H9 (cell line): ENCODE results near the gene TUBB6. TPM values are rescaled to one million over a fixed set of nuclear protein-coding genes. Genes with fewer than 3 reads are reported as not detected.

Source experiments
- DNase-seq: peaks from one replicate; pipeline ENCODE4 v3.0.0-alpha.2; 2017
- H2AFZ ChIP-seq: one replicate; pipeline ENCODE4 v1.6.1; 2013; ENCODE audit warnings: mild to moderate bottlenecking, low read length, control low read depth, moderate library complexity
- H2AK5ac ChIP-seq: 2 replicates; pipeline ENCODE4 v1.6.1; 2013; ENCODE audit warnings: low read length, control low read depth, mixed read lengths; ENCODE audit not compliant: insufficient read length
- H2BK120ac ChIP-seq: one replicate; pipeline ENCODE4 v1.6.1; 2013; ENCODE audit warnings: low read depth, mild to moderate bottlenecking, low read length, control low read depth, inconsistent platforms; ENCODE audit not compliant: poor library complexity, severe bottlenecking
- H2BK12ac ChIP-seq: 2 replicates; pipeline ENCODE4 v1.6.1; 2013; ENCODE audit warnings: low read length, control low read depth, mixed read lengths, low read depth; ENCODE audit not compliant: insufficient read length
- H2BK15ac ChIP-seq: 2 replicates; pipeline ENCODE4 v1.6.1; 2013; ENCODE audit warnings: low read depth, low read length, control low read depth
- H2BK20ac ChIP-seq: one replicate; pipeline ENCODE4 v1.6.1; 2013; ENCODE audit warnings: low read depth, mild to moderate bottlenecking, low read length, control low read depth, inconsistent platforms; ENCODE audit not compliant: poor library complexity, severe bottlenecking
- H2BK5ac ChIP-seq: 2 replicates; pipeline ENCODE4 v1.6.1; 2013; ENCODE audit warnings: low read length, control low read depth, mixed read lengths; ENCODE audit not compliant: insufficient read length
- H3K14ac ChIP-seq: 2 replicates; pipeline ENCODE4 v1.6.1; 2013; ENCODE audit warnings: low read length, control low read depth; ENCODE audit not compliant: insufficient read depth
- H3K18ac ChIP-seq: 2 replicates; pipeline ENCODE4 v1.6.1; 2013; ENCODE audit warnings: low read depth, mild to moderate bottlenecking, mixed read lengths, low read length, control low read depth; ENCODE audit not compliant: insufficient read length
- H3K23ac ChIP-seq: 2 replicates; pipeline ENCODE4 v1.6.1; 2013; ENCODE audit warnings: low read length, control low read depth, mixed read lengths, low read depth; ENCODE audit not compliant: insufficient read length
- H3K23me2 ChIP-seq: 2 replicates; pipeline ENCODE4 v1.6.1; 2013; ENCODE audit warnings: low read depth, mild to moderate bottlenecking, mixed read lengths, low read length, control low read depth; ENCODE audit not compliant: insufficient read length, poor library complexity, severe bottlenecking
- H3K27ac ChIP-seq: 2 replicates; pipeline ENCODE4 v1.5.1; 2013; ENCODE audit warnings: low read length, control low read depth, mixed read lengths, low read depth; ENCODE audit not compliant: insufficient read length
- H3K27me3 ChIP-seq: 2 replicates; pipeline ENCODE4 v1.6.1; 2013; ENCODE audit warnings: low read length, control low read depth, inconsistent platforms; ENCODE audit not compliant: insufficient read depth
- H3K4ac ChIP-seq: 2 replicates; pipeline ENCODE4 v1.6.1; 2013; ENCODE audit warnings: low read depth, mild to moderate bottlenecking, control low read depth, inconsistent platforms, low read length, moderate library complexity
- H3K4me1 ChIP-seq: 2 replicates; pipeline ENCODE4 v1.6.1; 2013; ENCODE audit warnings: low read length, control low read depth, inconsistent platforms; ENCODE audit not compliant: insufficient read depth
- H3K4me2 ChIP-seq: 2 replicates; pipeline ENCODE4 v1.6.1; 2013; ENCODE audit warnings: low read length, control low read depth, mixed read lengths; ENCODE audit not compliant: insufficient read length, insufficient read depth
- H3K56ac ChIP-seq: 2 replicates; pipeline ENCODE4 v1.6.1; 2013; ENCODE audit warnings: low read depth, mild to moderate bottlenecking, mixed read lengths, low read length, control low read depth; ENCODE audit not compliant: insufficient read length
- H3K79me1 ChIP-seq: 2 replicates; pipeline ENCODE4 v1.6.1; 2013; ENCODE audit warnings: low read depth, mild to moderate bottlenecking, moderate library complexity, low read length, control low read depth, inconsistent platforms; ENCODE audit not compliant: insufficient read depth, poor library complexity, severe bottlenecking
- H3K79me2 ChIP-seq: 2 replicates; pipeline ENCODE4 v1.6.1; 2013; ENCODE audit warnings: low read length, control low read depth, inconsistent platforms; ENCODE audit not compliant: insufficient read depth
- H3K9ac ChIP-seq: 2 replicates; pipeline ENCODE4 v1.6.1; 2013; ENCODE audit warnings: low read length, control low read depth, mixed read lengths; ENCODE audit not compliant: insufficient read length; ENCODE audit errors: extremely low read depth
- H3K9me3 ChIP-seq: one replicate; pipeline ENCODE4 v1.6.1; 2013; ENCODE audit warnings: low read depth, low read length, inconsistent platforms; ENCODE audit not compliant: control insufficient read depth
- H3T11ph ChIP-seq: one replicate; pipeline ENCODE4 v1.6.1; 2013; ENCODE audit warnings: mild to moderate bottlenecking, low read length, control low read depth, inconsistent platforms
- H4K20me1 ChIP-seq: one replicate; pipeline ENCODE4 v1.6.1; 2013; ENCODE audit not compliant: control insufficient read depth, insufficient read length, insufficient read depth
- H4K5ac ChIP-seq: 2 replicates; pipeline ENCODE4 v1.6.1; 2013; ENCODE audit warnings: low read depth, mild to moderate bottlenecking, mixed read lengths, low read length, control low read depth; ENCODE audit not compliant: insufficient read length
- H4K8ac ChIP-seq: replicated peaks from 2 replicates; pipeline ENCODE4 v1.6.1; 2013; ENCODE audit warnings: low read length, control low read depth, mixed read lengths, low read depth; ENCODE audit not compliant: insufficient read length
- H4K91ac ChIP-seq: 2 replicates; pipeline ENCODE4 v1.6.1; 2013; ENCODE audit warnings: low read depth, mild to moderate bottlenecking, moderate library complexity, mixed read lengths, low read length, control low read depth; ENCODE audit not compliant: insufficient read length
- H3K27ac Mint-ChIP-seq, 3 experiments: 2 replicates in 2 of 3; 3 replicates in 1 of 3; pipeline ENCODE4 v1.8.0; 2020 to 2021; ENCODE audit warnings: mixed read lengths in 3 of 3, mild to moderate bottlenecking in 1 of 3, moderate library complexity in 1 of 3
- H3K27me3 Mint-ChIP-seq: 2 replicates; pipeline ENCODE4 v1.8.0; 2021; ENCODE audit warnings: low read depth, mild to moderate bottlenecking, moderate library complexity, mixed read lengths
- H3K36me3 Mint-ChIP-seq, 3 experiments: 2 replicates in 2 of 3; 3 replicates in 1 of 3; pipeline ENCODE4 v1.8.0; 2020 to 2021; ENCODE audit warnings: low read depth in 3 of 3, mixed read lengths in 3 of 3; ENCODE audit not compliant: insufficient read depth in 1 of 3
- H3K4me1 Mint-ChIP-seq, 2 experiments: 2 replicates each; pipeline ENCODE4 v1.8.0; 2020; ENCODE audit warnings: mixed read lengths in 2 of 2
- H3K4me3 Mint-ChIP-seq, 2 experiments: 2 replicates in 1 of 2; 3 replicates in 1 of 2; pipeline ENCODE4 v1.8.0; 2020 to 2021; ENCODE audit warnings: mild to moderate bottlenecking in 2 of 2, mixed read lengths in 2 of 2, moderate library complexity in 1 of 2
- H3K9me3 Mint-ChIP-seq, 2 experiments: 2 replicates in 1 of 2; 3 replicates in 1 of 2; pipeline ENCODE4 v1.8.0; 2020; ENCODE audit warnings: mild to moderate bottlenecking in 2 of 2, mixed read lengths in 2 of 2, moderate library complexity in 1 of 2
- WGBS: extraction: QIAGEN DNeasy Blood & Tissue Kit; methylation state at CpG from one replicate; pipeline ENCODE4 v1.1.7; 2013; ENCODE audit warnings: missing lambda C conversion rate, low lambda C conversion rate, mixed read lengths; ENCODE audit not compliant: insufficient read length; ENCODE audit errors: extremely low coverage; 5-methylcytosine and 5-hydroxymethylcytosine counted together
- total RNA-seq: library from RNA; stranded (reverse); gene quantifications from 2 replicates; pipeline ENCODE4 v1.2.1, GENCODE V29; 2021
- TF ChIP-seq, protein P1 (sequence below): fragments of 200-600 bp; sonication (generic); conservative IDR thresholded peaks from 3 replicates; pipeline ENCODE4 v1.8.0; 2021; ENCODE audit warnings: antibody characterized with exemption, mild to moderate bottlenecking

TUBB6 gene
- total RNA-seq, 1 experiment from 2014 or later, result 134 TPM

DNA sequence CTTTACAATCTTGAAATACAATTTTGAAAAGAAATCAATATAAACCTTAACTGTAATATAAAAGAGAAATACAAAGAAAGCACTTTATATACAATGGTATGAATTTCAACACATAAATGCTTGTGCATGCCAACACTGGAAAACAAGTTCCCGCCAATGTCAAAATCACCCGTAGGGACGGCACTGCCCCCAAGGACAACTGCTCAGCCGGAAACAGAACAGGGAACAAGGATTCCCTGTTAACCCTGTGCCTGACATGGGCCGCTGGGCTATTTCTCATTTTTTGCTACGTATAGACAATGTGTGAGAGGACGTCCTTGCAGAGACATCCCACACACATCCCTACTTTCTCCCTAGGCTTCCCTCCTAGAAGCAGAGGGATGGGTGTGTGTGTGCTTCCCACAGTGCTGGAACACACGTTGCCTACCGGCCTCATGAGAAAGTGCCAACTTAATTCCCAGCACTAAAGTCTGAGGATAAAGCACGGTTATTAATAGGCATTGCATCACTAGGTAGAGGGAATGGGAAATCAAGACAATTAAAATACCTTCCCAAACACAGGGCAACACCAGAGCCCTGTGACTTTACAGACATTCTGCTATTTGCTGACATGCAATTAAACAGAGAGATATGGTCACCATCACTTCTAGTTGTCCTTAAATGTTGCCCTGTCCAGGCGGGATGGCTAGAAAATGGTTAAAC is 54.6 kb downstream of the TUBB6 start:
- H3K4me1 ChIP-seq, result no peaks in the 10 kb centered on the region
- H2AK5ac ChIP-seq, result no peak overlapping the region
- H3K36me3 Mint-ChIP-seq, result peaks cover 29 to 87% (median 73%) of the 10 kb centered on the region in 3 experiments; a peak in 6 of 7 replicates
- no peak overlapping the region for H2BK20ac ChIP-seq
- TF ChIP-seq, protein P1, sequence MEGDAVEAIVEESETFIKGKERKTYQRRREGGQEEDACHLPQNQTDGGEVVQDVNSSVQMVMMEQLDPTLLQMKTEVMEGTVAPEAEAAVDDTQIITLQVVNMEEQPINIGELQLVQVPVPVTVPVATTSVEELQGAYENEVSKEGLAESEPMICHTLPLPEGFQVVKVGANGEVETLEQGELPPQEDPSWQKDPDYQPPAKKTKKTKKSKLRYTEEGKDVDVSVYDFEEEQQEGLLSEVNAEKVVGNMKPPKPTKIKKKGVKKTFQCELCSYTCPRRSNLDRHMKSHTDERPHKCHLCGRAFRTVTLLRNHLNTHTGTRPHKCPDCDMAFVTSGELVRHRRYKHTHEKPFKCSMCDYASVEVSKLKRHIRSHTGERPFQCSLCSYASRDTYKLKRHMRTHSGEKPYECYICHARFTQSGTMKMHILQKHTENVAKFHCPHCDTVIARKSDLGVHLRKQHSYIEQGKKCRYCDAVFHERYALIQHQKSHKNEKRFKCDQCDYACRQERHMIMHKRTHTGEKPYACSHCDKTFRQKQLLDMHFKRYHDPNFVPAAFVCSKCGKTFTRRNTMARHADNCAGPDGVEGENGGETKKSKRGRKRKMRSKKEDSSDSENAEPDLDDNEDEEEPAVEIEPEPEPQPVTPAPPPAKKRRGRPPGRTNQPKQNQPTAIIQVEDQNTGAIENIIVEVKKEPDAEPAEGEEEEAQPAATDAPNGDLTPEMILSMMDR, result no peak
- H2BK15ac ChIP-seq, result no peak overlapping the region
- no peak for DNase-seq
- H2BK120ac ChIP-seq, result no peak overlapping the region
- no peak overlapping the region for H4K8ac ChIP-seq
- H3T11ph ChIP-seq, result no peak overlapping the region
- H2AFZ ChIP-seq, result no peak overlapping the region
- no peak overlapping the region for H3K23ac ChIP-seq
- H3K14ac ChIP-seq, result no peak overlapping the region
- H3K56ac ChIP-seq, result no peak overlapping the region
- no peaks in the 10 kb centered on the region for H4K20me1 ChIP-seq
- no peaks in the 10 kb centered on the region for H3K23me2 ChIP-seq
- no peak overlapping the region for H2BK12ac ChIP-seq
- no peak overlapping the region for H3K27ac ChIP-seq
- no peak overlapping the region for H3K9ac ChIP-seq
- no peak overlapping the region for H4K91ac ChIP-seq
- no peaks in the 10 kb centered on the region; the same call in 1 of the 2 replicates for H3K27me3 Mint-ChIP-seq
- H2BK5ac ChIP-seq, result no peak overlapping the region
- H3K9me3 ChIP-seq, result no peaks in the 10 kb centered on the region
- peaks cover 2% of the 10 kb centered on the region for H3K79me1 ChIP-seq
- no peaks in the 10 kb centered on the region for H3K27me3 ChIP-seq
- no CpG with 5 or more reads among the region's 11 CpGs for WGBS
- H4K5ac ChIP-seq, result no peak overlapping the region
- no peaks in the 10 kb centered on the region; the same call in 1 of the 2 replicates for H3K79me2 ChIP-seq
- H3K18ac ChIP-seq, result no peak overlapping the region
- no peaks in the 10 kb centered on the region for H3K9me3 Mint-ChIP-seq
- H3K4me3 Mint-ChIP-seq, result no peak overlapping the region
- H3K4ac ChIP-seq, result no peak overlapping the region
- H3K4me2 ChIP-seq, result no peak overlapping the region
- no peak overlapping the region for H3K27ac Mint-ChIP-seq
- no peaks in the 10 kb centered on the region for H3K4me1 Mint-ChIP-seq
